K562 (cell line): ENCODE data around the gene PVALEF. TPM values are rescaled to one million over a fixed set of nuclear protein-coding genes. Genes with fewer than 3 reads are reported as not detected.

Experiments used
- CEBPB ChIP-seq: fragments of 450-650 bp; IDR thresholded peaks from 2 replicates; pipeline ENCODE4 v1.6.1; 2016; ENCODE audit warnings: missing genetic modification characterization, missing compliant biosample characterization
- CTBP1 ChIP-seq: fragments of 450-650 bp; IDR thresholded peaks from 2 replicates; pipeline ENCODE4 v1.6.1; 2016; ENCODE audit warnings: borderline replicate concordance
- GTF2E2 ChIP-seq: fragments of 200-800 bp; sonication (Bioruptor generic); IDR thresholded peaks from 2 replicates; pipeline ENCODE4 v1.6.1; 2016; ENCODE audit warnings: missing genetic modification characterization, missing compliant biosample characterization
- HNRNPUL1 ChIP-seq: fragments of 200-400 bp; formaldehyde crosslinking; IDR thresholded peaks from 2 replicates; pipeline ENCODE4 v1.6.1; 2017; ENCODE audit warnings: low read length
- L3MBTL2 ChIP-seq: fragments of 450-650 bp; IDR thresholded peaks from 2 replicates; pipeline ENCODE4 v1.6.1; 2016; ENCODE audit warnings: mild to moderate bottlenecking, moderate library complexity
- LEF1 ChIP-seq: fragments of 450-650 bp; IDR thresholded peaks from 2 replicates; pipeline ENCODE4 v1.6.1; 2016; ENCODE audit warnings: mild to moderate bottlenecking
- PHB ChIP-seq: fragments of 250-450 bp; sonication (Bioruptor Pico); IDR thresholded peaks from 2 replicates; pipeline ENCODE4 v1.5.0; 2021
- U2AF2 ChIP-seq: fragments of 200-400 bp; formaldehyde crosslinking; optimal IDR thresholded peaks from 2 replicates; pipeline ENCODE3; 2017; ENCODE audit warnings: low read depth, mild to moderate bottlenecking, low read length
- ZFX ChIP-seq: sonication (generic); formaldehyde crosslinking; IDR thresholded peaks from 2 replicates; pipeline ENCODE4 v1.8.0; 2022; ENCODE audit warnings: mild to moderate bottlenecking, missing genetic modification reagents, moderate library complexity
- ZNF239 ChIP-seq: fragments of 250-450 bp; sonication (Bioruptor Pico); IDR thresholded peaks from 2 replicates; pipeline ENCODE4 v1.4.0; 2020; ENCODE audit warnings: mild to moderate bottlenecking
- polyA plus RNA-seq, 8 experiments: library from polyadenylated mRNA; depleted of rRNA in 4 of 8; stranded (reverse) in 5 of 8; unstranded in 3 of 8; fragments of >200 nt; fragmentation: Nextera tagmentation in 2 of 8; fragmentation: Illumina TruSeq in 1 of 8; extraction: Ambion mirVana in 2 of 8; extraction: Trizol in 1 of 8; gene quantifications; 2 replicates each; pipeline versions ENCODE4 v1.2.1 to v1.2.3, GENCODE V29; 2011 to 2014; ENCODE audit warnings: inconsistent platforms in 1 of 8, missing spikeins in 1 of 8
- total RNA-seq, 7 experiments: library from RNA; depleted of rRNA in 6 of 7; stranded (reverse); fragments of >200 nt in 6 of 7; fragmentation: Illumina TruSeq in 2 of 7; extraction: Trizol in 2 of 7; gene quantifications; 2 replicates each; pipeline versions ENCODE4 v1.2.1 to v1.2.3, GENCODE V29; 2011 to 2021; ENCODE audit warnings: low replicate concordance in 1 of 7
- TF ChIP-seq, protein P1 (sequence below): fragments of 450-650 bp; IDR thresholded peaks from 2 replicates; pipeline ENCODE4 v1.6.1; 2014; ENCODE audit warnings: low read depth, mild to moderate bottlenecking, moderate library complexity, borderline replicate concordance
- TF ChIP-seq, protein P2 (sequence below): sonication (generic); formaldehyde crosslinking; IDR thresholded peaks from 2 replicates; pipeline ENCODE4 v1.8.0; 2022; ENCODE audit warnings: missing genetic modification reagents, mild to moderate bottlenecking, borderline replicate concordance
- TF ChIP-seq, protein P3 (sequence below): fragments of 450-650 bp; IDR thresholded peaks from 2 replicates; pipeline ENCODE4 v1.6.1; 2016; ENCODE audit warnings: mild to moderate bottlenecking, moderate library complexity

The PVALEF gene
- total and polyA plus RNA-seq, 9 of the 15 experiments (the other 6 are each of a cell fraction or from before 2014, with no cell fraction given): not detected

DNA sequence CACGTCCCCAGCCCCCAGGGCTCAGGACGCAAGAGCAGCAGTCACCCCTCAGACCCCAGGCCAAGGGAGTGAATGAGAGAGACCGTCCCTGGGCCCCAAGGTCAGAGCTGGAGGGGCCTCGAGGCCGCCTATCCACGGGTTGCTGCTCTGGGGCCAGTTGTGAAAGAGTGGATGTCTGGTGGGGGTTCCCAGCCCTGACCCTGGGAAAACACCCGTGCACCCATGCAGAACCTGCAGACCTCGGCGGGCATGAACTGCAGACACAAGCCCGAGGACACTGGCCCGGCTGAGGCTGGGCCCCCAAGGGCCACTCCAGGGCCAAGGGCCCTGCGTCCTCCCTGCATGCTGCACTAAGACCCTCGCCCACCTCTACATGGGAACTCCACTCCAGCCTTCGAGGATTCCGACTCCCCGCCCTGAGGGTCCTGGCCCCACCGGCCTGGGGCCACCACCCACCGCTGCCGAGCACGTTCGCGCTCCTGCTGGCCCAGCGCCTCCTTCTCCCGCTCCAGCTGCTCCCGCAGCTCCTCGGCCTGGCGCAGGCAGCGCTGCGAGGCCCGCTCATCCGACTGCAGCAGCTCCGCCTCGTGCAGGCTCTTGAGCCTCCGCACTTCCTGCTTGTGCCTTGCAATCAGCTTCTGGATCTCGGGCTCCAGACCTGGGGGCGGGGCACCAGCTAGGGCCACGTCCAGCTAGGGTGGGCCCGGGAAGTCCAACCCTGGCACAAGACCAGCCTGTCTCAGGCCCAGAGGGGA, 28.3 kb downstream of the PVALEF start (continued):
- peak; percentile 86 for TF ChIP-seq ZFX (CRISPR knock-in tag)
- no peak for TF ChIP-seq HNRNPUL1
- TF ChIP-seq, protein P1, sequence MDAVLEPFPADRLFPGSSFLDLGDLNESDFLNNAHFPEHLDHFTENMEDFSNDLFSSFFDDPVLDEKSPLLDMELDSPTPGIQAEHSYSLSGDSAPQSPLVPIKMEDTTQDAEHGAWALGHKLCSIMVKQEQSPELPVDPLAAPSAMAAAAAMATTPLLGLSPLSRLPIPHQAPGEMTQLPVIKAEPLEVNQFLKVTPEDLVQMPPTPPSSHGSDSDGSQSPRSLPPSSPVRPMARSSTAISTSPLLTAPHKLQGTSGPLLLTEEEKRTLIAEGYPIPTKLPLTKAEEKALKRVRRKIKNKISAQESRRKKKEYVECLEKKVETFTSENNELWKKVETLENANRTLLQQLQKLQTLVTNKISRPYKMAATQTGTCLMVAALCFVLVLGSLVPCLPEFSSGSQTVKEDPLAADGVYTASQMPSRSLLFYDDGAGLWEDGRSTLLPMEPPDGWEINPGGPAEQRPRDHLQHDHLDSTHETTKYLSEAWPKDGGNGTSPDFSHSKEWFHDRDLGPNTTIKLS: 0 out of 2 replicates have a peak, but pooled peaks have one; percentile 32
- no peak for TF ChIP-seq LEF1
- TF ChIP-seq, protein P2, sequence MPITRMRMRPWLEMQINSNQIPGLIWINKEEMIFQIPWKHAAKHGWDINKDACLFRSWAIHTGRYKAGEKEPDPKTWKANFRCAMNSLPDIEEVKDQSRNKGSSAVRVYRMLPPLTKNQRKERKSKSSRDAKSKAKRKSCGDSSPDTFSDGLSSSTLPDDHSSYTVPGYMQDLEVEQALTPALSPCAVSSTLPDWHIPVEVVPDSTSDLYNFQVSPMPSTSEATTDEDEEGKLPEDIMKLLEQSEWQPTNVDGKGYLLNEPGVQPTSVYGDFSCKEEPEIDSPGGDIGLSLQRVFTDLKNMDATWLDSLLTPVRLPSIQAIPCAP (CRISPR knock-in tag): no peak
- TF ChIP-seq ZNF239 (CRISPR knock-in tag): no peak
- peak; percentile 31; the same call in 1 of the 2 replicates for TF ChIP-seq CTBP1
- TF ChIP-seq GTF2E2 (tag): no peak
- TF ChIP-seq L3MBTL2: peak; percentile 97
- TF ChIP-seq CEBPB (tag): no peak
- TF ChIP-seq U2AF2: no peak
- TF ChIP-seq PHB (CRISPR knock-in tag): no peak
- TF ChIP-seq, protein P3, sequence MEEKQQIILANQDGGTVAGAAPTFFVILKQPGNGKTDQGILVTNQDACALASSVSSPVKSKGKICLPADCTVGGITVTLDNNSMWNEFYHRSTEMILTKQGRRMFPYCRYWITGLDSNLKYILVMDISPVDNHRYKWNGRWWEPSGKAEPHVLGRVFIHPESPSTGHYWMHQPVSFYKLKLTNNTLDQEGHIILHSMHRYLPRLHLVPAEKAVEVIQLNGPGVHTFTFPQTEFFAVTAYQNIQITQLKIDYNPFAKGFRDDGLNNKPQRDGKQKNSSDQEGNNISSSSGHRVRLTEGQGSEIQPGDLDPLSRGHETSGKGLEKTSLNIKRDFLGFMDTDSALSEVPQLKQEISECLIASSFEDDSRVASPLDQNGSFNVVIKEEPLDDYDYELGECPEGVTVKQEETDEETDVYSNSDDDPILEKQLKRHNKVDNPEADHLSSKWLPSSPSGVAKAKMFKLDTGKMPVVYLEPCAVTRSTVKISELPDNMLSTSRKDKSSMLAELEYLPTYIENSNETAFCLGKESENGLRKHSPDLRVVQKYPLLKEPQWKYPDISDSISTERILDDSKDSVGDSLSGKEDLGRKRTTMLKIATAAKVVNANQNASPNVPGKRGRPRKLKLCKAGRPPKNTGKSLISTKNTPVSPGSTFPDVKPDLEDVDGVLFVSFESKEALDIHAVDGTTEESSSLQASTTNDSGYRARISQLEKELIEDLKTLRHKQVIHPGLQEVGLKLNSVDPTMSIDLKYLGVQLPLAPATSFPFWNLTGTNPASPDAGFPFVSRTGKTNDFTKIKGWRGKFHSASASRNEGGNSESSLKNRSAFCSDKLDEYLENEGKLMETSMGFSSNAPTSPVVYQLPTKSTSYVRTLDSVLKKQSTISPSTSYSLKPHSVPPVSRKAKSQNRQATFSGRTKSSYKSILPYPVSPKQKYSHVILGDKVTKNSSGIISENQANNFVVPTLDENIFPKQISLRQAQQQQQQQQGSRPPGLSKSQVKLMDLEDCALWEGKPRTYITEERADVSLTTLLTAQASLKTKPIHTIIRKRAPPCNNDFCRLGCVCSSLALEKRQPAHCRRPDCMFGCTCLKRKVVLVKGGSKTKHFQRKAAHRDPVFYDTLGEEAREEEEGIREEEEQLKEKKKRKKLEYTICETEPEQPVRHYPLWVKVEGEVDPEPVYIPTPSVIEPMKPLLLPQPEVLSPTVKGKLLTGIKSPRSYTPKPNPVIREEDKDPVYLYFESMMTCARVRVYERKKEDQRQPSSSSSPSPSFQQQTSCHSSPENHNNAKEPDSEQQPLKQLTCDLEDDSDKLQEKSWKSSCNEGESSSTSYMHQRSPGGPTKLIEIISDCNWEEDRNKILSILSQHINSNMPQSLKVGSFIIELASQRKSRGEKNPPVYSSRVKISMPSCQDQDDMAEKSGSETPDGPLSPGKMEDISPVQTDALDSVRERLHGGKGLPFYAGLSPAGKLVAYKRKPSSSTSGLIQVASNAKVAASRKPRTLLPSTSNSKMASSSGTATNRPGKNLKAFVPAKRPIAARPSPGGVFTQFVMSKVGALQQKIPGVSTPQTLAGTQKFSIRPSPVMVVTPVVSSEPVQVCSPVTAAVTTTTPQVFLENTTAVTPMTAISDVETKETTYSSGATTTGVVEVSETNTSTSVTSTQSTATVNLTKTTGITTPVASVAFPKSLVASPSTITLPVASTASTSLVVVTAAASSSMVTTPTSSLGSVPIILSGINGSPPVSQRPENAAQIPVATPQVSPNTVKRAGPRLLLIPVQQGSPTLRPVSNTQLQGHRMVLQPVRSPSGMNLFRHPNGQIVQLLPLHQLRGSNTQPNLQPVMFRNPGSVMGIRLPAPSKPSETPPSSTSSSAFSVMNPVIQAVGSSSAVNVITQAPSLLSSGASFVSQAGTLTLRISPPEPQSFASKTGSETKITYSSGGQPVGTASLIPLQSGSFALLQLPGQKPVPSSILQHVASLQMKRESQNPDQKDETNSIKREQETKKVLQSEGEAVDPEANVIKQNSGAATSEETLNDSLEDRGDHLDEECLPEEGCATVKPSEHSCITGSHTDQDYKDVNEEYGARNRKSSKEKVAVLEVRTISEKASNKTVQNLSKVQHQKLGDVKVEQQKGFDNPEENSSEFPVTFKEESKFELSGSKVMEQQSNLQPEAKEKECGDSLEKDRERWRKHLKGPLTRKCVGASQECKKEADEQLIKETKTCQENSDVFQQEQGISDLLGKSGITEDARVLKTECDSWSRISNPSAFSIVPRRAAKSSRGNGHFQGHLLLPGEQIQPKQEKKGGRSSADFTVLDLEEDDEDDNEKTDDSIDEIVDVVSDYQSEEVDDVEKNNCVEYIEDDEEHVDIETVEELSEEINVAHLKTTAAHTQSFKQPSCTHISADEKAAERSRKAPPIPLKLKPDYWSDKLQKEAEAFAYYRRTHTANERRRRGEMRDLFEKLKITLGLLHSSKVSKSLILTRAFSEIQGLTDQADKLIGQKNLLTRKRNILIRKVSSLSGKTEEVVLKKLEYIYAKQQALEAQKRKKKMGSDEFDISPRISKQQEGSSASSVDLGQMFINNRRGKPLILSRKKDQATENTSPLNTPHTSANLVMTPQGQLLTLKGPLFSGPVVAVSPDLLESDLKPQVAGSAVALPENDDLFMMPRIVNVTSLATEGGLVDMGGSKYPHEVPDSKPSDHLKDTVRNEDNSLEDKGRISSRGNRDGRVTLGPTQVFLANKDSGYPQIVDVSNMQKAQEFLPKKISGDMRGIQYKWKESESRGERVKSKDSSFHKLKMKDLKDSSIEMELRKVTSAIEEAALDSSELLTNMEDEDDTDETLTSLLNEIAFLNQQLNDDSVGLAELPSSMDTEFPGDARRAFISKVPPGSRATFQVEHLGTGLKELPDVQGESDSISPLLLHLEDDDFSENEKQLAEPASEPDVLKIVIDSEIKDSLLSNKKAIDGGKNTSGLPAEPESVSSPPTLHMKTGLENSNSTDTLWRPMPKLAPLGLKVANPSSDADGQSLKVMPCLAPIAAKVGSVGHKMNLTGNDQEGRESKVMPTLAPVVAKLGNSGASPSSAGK: peak; percentile 90
